Sigmoid colon (tissue), 7 donors: ENCODE results near the gene IL23R. TPM values are rescaled to one million over a fixed set of nuclear protein-coding genes. Genes with fewer than 3 reads are reported as not detected.

Source experiments
- DNase-seq: peaks from one replicate; pipeline ENCODE4 v3.0.0-alpha.2; 2019
- H3K27ac ChIP-seq, 4 donors: fragments of 200-600 bp; sonication (generic); one replicate each; pipeline ENCODE4 v1.5.1; 2016 to 2019; ENCODE audit warnings: mild to moderate bottlenecking in 1 of 4
- H3K27me3 ChIP-seq, 3 donors: fragments of 200-600 bp; sonication (generic); one replicate each; pipeline ENCODE4 v1.5.1; 2019; ENCODE audit warnings: mild to moderate bottlenecking in 1 of 3
- H3K36me3 ChIP-seq, 4 donors: fragments of 200-600 bp; sonication (generic); one replicate each; pipeline ENCODE4 v1.5.1; 2016 to 2019
- H3K4me1 ChIP-seq, 4 donors: fragments of 200-600 bp; sonication (generic); one replicate each; pipeline ENCODE4 v1.5.1; 2017 to 2019
- H3K4me3 ChIP-seq, 4 donors: fragments of 200-600 bp; sonication (generic); one replicate each; pipeline ENCODE4 v1.5.1; 2017 to 2019; ENCODE audit warnings: mild to moderate bottlenecking in 2 of 4, moderate library complexity in 1 of 4
- H3K9me3 ChIP-seq, 4 donors: fragments of 200-600 bp in 3 of 4; sonication (generic) in 3 of 4; one replicate each; pipeline versions ENCODE4 v1.5.1 to v1.6.1; 2013 to 2019
- CTCF ChIP-seq, 4 experiments: fragments of 450-650 bp in 3 of 4; fragments of 200-600 bp in 1 of 4; IDR thresholded peaks; one replicate each; pipeline ENCODE4 v1.5.1; 2016 to 2019; ENCODE audit warnings: antibody characterized with exemption in 4 of 4, mild to moderate bottlenecking in 3 of 4, moderate library complexity in 2 of 4
- EP300 ChIP-seq, 4 donors: sonication (generic); formaldehyde crosslinking; IDR thresholded peaks; one replicate each; pipeline ENCODE4 v1.6.1; 2017; ENCODE audit warnings: antibody characterized with exemption in 4 of 4
- POLR2A ChIP-seq, 2 donors: fragments of 450-650 bp; IDR thresholded peaks; one replicate each; pipeline ENCODE4 v1.6.1; 2016; ENCODE audit warnings: antibody characterized with exemption in 2 of 2, mild to moderate bottlenecking in 2 of 2, moderate library complexity in 2 of 2
- POLR2AphosphoS5 ChIP-seq, 4 donors: sonication (generic); formaldehyde crosslinking; IDR thresholded peaks; one replicate each; pipeline ENCODE4 v1.6.1; 2017; ENCODE audit warnings: antibody characterized with exemption in 4 of 4
- WGBS, 2 donors: extraction: QIAGEN DNeasy Blood & Tissue Kit; methylation state at CpG; one replicate each; pipeline ENCODE4 v1.1.7; 2013; 5-methylcytosine and 5-hydroxymethylcytosine counted together
- intact Hi-C: fragments of 100-400 bp; cut with DNase I; formaldehyde crosslinking; loops from one replicate; pipeline ENCODE4 v1.15.1; 2023
- polyA plus RNA-seq, 3 donors: library from polyadenylated mRNA; stranded (reverse); fragments of 200-250 nt; gene quantifications; one replicate each; pipeline ENCODE4 v1.2.3, GENCODE V29; 2013
- total RNA-seq, 4 donors: library from RNA; depleted of rRNA; stranded (reverse); fragments of >200 nt; gene quantifications; one replicate each; pipeline ENCODE4 v1.1.0, GENCODE V29; 2016
- donor health status: healthy with polysubstance abuse.
- donor health status: Bipolar disorder and iron deficiency.
- donor health status: healthy.

Gene IL23R
- total and polyA plus RNA-seq, 7 donors, result 0.58 to 0.69 (median 0.60) TPM; not detected in 4

GRCh38 chr1:67227196-67227595 is 60.9 kb downstream of the IL23R start:
- Histone ChIP-seq H3K36me3 (no peaks in the 10 kb centered on the region), H3K27me3 (no peaks in the 10 kb centered on the region), H3K4me1 (no peaks in the 10 kb centered on the region), H3K9me3 (no peaks in the 10 kb centered on the region), H3K27ac (no peak overlapping the region), H3K4me3 (no peak overlapping the region)
- TF ChIP-seq EP300 (IDR thresholded peaks at IDR 0.05), result no peak
- no peak for TF ChIP-seq CTCF (IDR thresholded peaks at IDR 0.05)
- no peak for TF ChIP-seq POLR2A (IDR thresholded peaks at IDR 0.05)
- TF ChIP-seq POLR2AphosphoS5 (IDR thresholded peaks at IDR 0.05), result no peak
- WGBS, 2 donors, result 92 to 93% methylated on average over 1 of the region's 1 CpG
- no peak for DNase-seq
- intact Hi-C loops, result no loop called here

GRCh38 chr1:67228791-67229190 is 62.5 kb downstream of the IL23R start:
- H3K4me3 ChIP-seq, result no peak overlapping the region
- H3K9me3 ChIP-seq, result no peaks in the 10 kb centered on the region
- H3K36me3 ChIP-seq, result no peaks in the 10 kb centered on the region
- no peaks in the 10 kb centered on the region for H3K4me1 ChIP-seq
- TF ChIP-seq EP300 (IDR thresholded peaks at IDR 0.05) (no peak), POLR2AphosphoS5 (IDR thresholded peaks at IDR 0.05) (no peak), CTCF (IDR thresholded peaks at IDR 0.05) (no peak), POLR2A (IDR thresholded peaks at IDR 0.05) (no peak)
- intact Hi-C loops, result no loop called here
- no peaks in the 10 kb centered on the region for H3K27me3 ChIP-seq
- no peak for DNase-seq
- H3K27ac ChIP-seq, result no peak overlapping the region

GRCh38 chr1:67230539-67230938 is 64.3 kb downstream of the IL23R start:
- Histone ChIP-seq H3K27ac (no peak overlapping the region), H3K27me3 (no peaks in the 10 kb centered on the region), H3K4me3 (no peak overlapping the region), H3K36me3 (no peaks in the 10 kb centered on the region), H3K9me3 (no peaks in the 10 kb centered on the region), H3K4me1 (no peaks in the 10 kb centered on the region)
- intact Hi-C loops, result no loop called here
- TF ChIP-seq EP300 (IDR thresholded peaks at IDR 0.05) (no peak), CTCF (IDR thresholded peaks at IDR 0.05) (no peak), POLR2A (IDR thresholded peaks at IDR 0.05) (no peak), POLR2AphosphoS5 (IDR thresholded peaks at IDR 0.05) (no peak)
- WGBS, 2 donors, result 41 to 42% methylated on average over 3 of the region's 3 CpGs
- DNase-seq, result no peak

GRCh38 chr1:67236277-67236676 is 70.0 kb downstream of the IL23R start:
- H3K27me3 ChIP-seq, result no peaks in the 10 kb centered on the region
- no peak for DNase-seq
- 17 to 59% methylated on average over 3 of the region's 3 CpGs for WGBS, 2 donors
- intact Hi-C loops, result no loop called here
- H3K36me3 ChIP-seq, result no peaks in the 10 kb centered on the region
- H3K4me3 ChIP-seq, result no peak overlapping the region
- no peaks in the 10 kb centered on the region for H3K9me3 ChIP-seq
- H3K4me1 ChIP-seq, result no peaks in the 10 kb centered on the region
- H3K27ac ChIP-seq, result no peak overlapping the region
- TF ChIP-seq EP300 (IDR thresholded peaks at IDR 0.05), result no peak
- TF ChIP-seq POLR2A (IDR thresholded peaks at IDR 0.05), result no peak
- no peak for TF ChIP-seq CTCF (IDR thresholded peaks at IDR 0.05)
- TF ChIP-seq POLR2AphosphoS5 (IDR thresholded peaks at IDR 0.05), result no peak

- Histone ChIP-seq H3K4me3 (no peak overlapping the region), H3K36me3 (no peaks in the 10 kb centered on the region), H3K27me3 (no peaks in the 10 kb centered on the region), H3K4me1 (no peaks in the 10 kb centered on the region), H3K27ac (no peak overlapping the region), H3K9me3 (no peaks in the 10 kb centered on the region)
- WGBS, 2 donors, result 45 to 94% methylated on average over 2 of the region's 2 CpGs
- DNase-seq, result no peak
- no peak for TF ChIP-seq EP300 (IDR thresholded peaks at IDR 0.05)
- no peak for TF ChIP-seq POLR2AphosphoS5 (IDR thresholded peaks at IDR 0.05)
- no peak for TF ChIP-seq CTCF (IDR thresholded peaks at IDR 0.05)
- intact Hi-C loops, result no loop called here
Measured at GRCh38 chr1:67239738-67240137, 73.5 kb downstream of the IL23R start.
